KBM-7 (cell line): ENCODE results near the gene TCFL5.

Source experiments
- DNase-seq: peaks from one replicate; pipeline ENCODE4 v3.0.0-alpha.2; 2015
- in situ Hi-C: fragments of 300-500 bp; cut with MboI; formaldehyde crosslinking; loops from 2 replicates; pipeline ENCODE4 v1.14.3; 2020; ENCODE audit warnings: low sequenced_read_pairs, low pct_unique_long_range_greater_than_20kb, mixed read lengths

TCFL5 gene

GRCh38 chr20:62828051-62828450 is 33.6 kb downstream of the TCFL5 start:
- in situ Hi-C loops = no loop called here
- DNase-seq = no peak

- no peak for DNase-seq
- in situ Hi-C loops = no loop called here
Observed at GRCh38 chr20:62827311-62828038, 34.1 kb downstream of the TCFL5 start.

- in situ Hi-C loops = no loop called here
- no peak for DNase-seq
Observed at GRCh38 chr20:62826646-62827310, 34.8 kb downstream of the TCFL5 start.

GRCh38 chr20:62825986-62826645 is 35.5 kb downstream of the TCFL5 start:
- in situ Hi-C loops = no loop called here

DNA sequence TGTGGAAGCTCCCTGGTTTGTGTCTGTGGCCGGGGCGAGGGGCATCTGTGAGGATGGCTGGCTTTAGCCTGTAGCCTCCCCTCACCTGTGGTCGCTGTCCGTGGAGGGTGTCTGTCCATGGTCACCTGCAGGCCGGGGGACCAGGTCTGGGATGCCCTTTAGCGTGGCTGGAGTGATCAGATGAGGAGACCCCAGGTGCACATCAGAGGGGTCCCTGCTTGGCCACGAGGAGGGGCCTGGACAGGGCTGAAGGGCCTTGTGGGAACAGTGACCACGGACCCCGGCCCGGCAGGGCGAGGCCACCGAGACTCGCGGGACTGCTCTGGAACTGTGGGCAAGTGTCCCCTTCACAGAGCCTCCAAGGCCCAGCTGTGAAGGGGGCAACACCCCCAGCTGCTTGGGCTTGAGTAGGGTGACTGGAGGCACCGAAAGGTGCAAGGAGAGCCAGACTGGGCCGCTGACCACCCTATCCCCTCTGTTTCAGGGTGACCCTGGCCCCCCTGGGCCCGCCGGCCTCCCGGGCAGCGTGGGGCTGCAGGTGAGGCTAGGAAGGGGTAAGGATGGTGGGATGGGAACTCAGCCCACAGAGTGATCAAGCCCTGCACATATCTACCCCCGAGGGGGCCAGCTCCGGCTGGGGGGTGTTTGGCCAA is 36.2 kb downstream of the TCFL5 start:
- in situ Hi-C loops = no loop called here
- no peak for DNase-seq

More at GRCh38 chr20:62825986-62826645, 35.5 kb downstream of the TCFL5 start:
- no peak for DNase-seq

GRCh38 chr20:62824476-62825332 is 36.9 kb downstream of the TCFL5 start:
- DNase-seq = peak; percentile 40
- in situ Hi-C loops = no loop called here

- in situ Hi-C loops = no loop called here
- no peak for DNase-seq
Observed at GRCh38 chr20:62823688-62824475, 37.7 kb downstream of the TCFL5 start.

DNA sequence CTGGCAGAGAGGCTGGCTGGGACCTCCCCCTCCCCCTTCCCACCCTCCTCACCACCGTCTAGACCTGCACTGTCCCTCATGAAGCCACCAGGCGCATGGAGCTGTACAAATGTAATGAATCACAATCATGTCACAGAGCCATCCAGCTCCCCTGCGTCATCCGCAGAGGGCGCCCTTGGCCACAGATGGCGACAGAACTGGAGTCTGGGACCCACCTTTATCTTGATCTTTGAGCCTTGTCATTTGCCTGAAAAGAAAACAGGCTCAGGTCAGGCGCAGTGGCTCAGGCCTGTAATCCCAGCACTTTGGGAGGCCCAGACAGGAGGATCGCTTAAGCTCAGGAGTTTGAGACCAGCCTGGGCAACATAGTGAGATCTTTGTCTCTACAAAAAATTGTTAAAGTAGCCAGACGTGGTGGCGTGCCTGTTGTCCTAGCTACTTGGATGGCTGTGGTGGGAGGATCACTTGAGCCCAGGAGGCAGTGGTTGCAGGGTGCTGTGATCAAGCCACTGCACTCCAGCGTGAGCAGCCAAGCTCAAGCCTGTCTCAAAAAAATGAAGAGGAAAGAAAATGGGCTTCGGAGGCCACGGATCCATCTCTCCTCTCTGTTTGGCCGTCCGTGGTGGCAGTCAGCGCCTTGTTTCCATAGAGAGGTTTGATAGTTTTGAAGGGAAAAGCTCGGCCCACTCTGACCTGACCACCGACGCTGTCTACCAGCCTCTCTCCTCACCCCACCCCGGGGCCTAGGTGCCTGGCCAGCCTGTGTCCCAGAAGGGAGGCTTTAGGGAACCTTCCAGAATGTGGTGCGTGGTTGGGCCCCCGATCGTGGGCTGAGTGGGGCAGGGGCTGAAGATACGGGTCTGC is 38.6 kb downstream of the TCFL5 start:
- in situ Hi-C loops = no loop called here
- DNase-seq = peak; percentile 88

DNA sequence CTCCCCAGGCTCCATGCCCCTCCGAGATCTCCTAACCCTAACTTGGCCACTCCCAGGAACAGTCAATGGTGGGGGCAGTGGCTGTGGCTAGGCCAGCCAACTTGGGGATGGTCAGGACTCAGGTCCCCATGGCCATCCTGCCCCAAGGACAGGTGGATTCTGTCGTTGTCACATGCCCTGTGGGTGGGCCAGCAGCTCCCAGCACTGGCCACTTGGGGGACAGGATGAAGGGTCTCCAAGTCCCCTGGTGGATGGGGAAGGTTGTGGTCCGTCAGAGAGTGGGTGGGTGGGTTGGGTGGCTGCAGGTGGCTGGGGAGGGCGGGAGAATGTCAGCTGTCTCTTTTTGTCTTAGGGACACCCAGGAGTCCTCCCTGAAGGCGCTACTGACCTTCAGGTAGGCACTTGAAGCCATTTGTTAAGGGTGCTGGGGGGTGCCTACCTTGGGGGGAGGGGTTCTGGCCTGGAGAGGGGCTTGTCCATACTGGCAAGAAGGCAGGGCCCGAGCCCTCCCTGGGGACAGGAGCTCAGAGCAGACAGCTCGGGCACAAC is 39.3 kb downstream of the TCFL5 start:
- in situ Hi-C loops = no loop called here
- DNase-seq = no peak

DNA sequence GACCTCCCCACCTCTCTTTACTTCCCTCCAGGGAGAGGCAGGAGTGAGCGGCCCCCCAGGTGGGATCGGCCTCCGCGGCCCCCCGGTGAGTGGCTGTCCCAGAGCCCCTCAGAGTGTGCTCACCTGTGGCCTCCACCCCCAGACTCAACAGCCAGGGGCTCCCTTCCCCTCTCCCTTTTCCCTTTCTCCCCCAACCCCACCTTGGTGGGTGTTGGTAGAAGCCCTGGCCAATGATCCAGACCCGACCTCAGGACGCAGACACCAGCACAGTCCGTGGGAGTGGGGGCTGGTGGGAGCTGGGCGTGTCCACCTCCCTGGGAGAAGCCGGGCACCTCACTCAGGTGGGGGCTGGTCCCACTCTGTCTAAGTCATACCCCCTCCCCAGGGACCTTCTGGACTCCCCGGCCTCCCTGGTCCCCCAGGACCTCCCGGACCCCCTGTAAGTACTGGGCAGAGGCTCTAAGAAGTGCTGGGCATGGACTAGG is 39.9 kb downstream of the TCFL5 start:
- in situ Hi-C loops = no loop called here
- DNase-seq = no peak

GRCh38 chr20:62820962-62821725 is 40.5 kb downstream of the TCFL5 start:
- in situ Hi-C loops = no loop called here
- no peak for DNase-seq

DNA sequence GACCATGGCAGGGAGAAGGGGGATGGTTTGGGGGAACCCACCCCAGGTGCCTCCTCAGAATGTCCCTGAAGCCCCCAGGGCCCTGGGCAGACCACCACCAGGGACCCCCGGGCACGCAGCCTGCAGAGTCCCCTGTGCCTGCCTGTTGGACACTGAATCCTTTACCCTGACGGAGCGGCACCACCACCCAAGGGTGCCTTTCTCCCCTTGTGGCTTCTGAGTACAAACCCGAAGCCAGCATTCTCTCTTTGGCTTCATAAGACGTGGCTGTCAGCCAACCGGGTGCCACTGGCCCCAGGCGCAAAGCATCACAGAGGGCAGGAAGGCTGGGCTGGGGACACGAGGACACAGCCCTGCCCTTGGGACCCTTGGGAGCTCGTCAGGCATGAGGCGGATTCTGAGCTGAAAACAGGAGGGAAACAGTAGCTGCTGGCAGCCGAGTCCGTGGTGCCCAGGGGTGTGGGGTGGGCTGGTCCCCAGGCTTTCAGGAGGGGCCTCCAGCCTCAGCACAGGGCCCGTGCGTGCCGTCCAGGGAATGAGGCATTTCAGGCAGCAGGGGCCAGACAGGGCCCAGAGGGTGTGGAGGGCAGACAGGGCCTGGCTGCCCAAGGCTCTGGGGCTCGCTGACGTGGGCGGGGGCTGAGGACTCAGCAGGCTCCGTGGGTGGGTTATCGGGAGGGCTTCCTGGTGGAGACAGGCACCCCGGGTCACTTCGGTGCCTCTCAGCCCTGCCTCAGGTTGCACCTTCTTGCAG is 41.2 kb downstream of the TCFL5 start:
- in situ Hi-C loops = no loop called here
- DNase-seq = no peak

DNA sequence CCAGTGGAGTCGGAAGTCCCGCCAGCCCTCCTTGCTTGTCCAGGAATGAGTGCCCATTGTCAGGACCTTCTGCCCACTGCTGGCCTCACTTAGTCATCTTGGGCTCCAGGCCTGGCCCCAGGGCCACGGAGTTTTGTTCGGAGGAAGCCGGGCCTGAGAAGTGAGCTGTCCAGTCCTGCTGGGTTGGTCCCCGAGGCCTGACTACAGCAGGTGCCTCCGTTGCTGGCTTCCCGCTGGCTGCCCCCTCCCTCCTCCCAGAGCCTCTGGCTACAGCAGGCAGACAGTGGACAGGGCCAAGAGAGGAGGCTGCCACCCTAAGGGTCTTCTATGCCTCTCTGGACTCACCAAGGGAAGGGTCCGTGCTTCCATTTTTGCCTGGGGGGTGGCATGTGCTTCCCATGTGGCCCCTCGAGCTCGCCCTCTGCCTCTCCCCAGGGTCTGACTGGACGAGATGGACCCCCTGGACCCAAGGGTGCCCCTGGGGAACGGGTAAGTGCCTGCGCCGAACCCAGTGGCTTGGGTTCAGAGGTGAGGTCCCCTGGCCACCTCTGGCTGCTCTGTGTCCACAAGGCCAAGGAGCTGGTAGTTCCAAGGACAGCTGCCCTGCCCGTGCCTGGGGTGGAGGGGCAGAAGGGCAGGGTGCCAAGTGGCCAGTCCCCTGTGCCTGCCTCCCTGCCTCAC is 42.0 kb downstream of the TCFL5 start:
- in situ Hi-C loops = no loop called here
- no peak for DNase-seq

- in situ Hi-C loops = no loop called here
- no peak for DNase-seq
Observed at GRCh38 chr20:62818592-62819493, 42.8 kb downstream of the TCFL5 start.
